Activated CD4-positive, alpha-beta T cell treated with anti-CD3 and anti-CD28 coated beads, Interleukin-2, amount 50 U/mL, for 24 hours (primary cell): ENCODE results near the gene NPIPA8.
"Not testable (repeated sequence)": the region's sequence is repeated elsewhere in the genome, so short reads cannot be mapped to it uniquely, and the experiment has no call there.

Source experiments
- DNase-seq, 2 donors: peaks; one replicate each; pipeline ENCODE4 v3.0.0-alpha.2; 2020; ENCODE audit warnings: low read depth in 1 of 2, low spot score in 1 of 2

The NPIPA8 gene

DNA sequence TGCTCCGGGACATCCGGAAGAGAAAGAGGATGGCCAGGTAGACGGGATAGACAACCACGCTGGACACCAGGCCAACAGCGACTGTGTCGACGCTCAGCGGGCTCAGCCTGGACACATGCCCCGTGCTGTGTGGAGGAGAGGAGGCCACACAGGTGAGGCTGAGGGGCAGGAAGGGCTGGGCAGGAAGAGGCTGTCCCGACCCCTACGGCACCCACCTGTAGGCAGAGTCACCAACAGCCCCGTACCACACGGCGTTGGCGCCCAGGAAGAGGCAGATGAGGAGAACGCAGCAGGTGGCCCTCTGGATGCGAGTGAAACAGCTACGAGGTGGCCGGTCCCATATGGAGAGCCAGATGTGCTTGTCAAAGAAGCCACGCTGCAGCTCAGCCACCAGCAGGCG lies at the start of gene NPIPA8:
Gene NPIPA8 (minus strand): TSS at position 101 of the 400 bp plus-strand sequence. CDS start 4,074 bp downstream, outside the sequence.
- not testable (repeated sequence) for DNase-seq

GRCh38 chr16:18385285-18385684 lies 48.7 kb upstream of the NPIPA8 start:
- DNase-seq, result not testable (repeated sequence)

GRCh38 chr16:18384869-18385268 lies 48.3 kb upstream of the NPIPA8 start:
- not testable (repeated sequence) for DNase-seq

- DNase-seq, result not testable (repeated sequence)
These were observed 47.6 kb upstream of the NPIPA8 start for GRCh38 chr16:18384098-18384636.

DNA sequence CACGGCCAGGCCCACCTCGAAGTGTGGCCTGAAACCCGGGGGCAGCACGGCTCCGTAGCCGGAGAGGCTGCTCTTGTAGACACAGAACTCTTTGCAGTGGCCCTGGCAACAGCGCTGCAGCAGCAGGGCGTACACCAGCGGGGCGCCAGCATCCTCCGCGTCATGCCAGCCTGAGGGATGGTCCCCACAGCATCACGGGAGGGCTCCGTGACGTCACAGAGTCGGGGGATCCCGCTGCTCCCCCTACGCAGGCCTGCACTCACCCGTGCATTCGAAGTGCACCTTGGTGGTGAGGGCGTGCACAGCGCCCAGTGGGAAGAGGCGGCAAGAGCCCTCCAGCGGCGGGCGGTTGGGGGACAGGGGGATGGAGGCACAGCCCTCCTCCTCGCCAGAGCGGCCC lies 46.2 kb upstream of the NPIPA8 start:
- DNase-seq, result not testable (repeated sequence)

GRCh38 chr16:18347742-18348141 lies 11.2 kb upstream of the NPIPA8 start:
- not testable (repeated sequence) for DNase-seq

DNA sequence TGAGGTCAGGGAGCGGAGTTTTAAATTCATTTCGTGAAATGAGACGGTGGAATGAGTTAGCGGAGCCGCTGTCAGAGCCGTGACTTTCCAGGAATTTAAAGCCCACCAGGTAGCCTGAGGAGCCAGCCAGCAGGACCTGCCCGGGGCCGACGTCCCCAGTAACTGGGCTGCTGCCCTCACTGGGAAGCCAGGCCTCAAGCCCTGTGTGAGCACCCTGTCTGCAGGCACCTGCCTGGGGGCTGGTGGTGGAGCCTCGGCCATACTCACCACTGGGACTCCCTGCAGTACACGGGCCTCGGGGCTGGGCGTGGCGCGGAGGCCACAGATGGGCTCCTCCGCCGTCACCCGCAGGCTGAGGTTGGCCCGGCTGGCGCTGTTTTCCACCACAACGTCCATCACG lies 10.5 kb upstream of the NPIPA8 start:
- not testable (repeated sequence) for DNase-seq

GRCh38 chr16:18344634-18345033 lies 8.1 kb upstream of the NPIPA8 start:
- not testable (repeated sequence) for DNase-seq

GRCh38 chr16:18341986-18342385 lies 5.5 kb upstream of the NPIPA8 start:
- DNase-seq, result not testable (repeated sequence)

- DNase-seq, result not testable (repeated sequence)
These were observed 5.0 kb upstream of the NPIPA8 start for GRCh38 chr16:18341417-18341960.

- not testable (repeated sequence) for DNase-seq
These were observed 2.7 kb upstream of the NPIPA8 start for GRCh38 chr16:18339210-18339609.

DNA sequence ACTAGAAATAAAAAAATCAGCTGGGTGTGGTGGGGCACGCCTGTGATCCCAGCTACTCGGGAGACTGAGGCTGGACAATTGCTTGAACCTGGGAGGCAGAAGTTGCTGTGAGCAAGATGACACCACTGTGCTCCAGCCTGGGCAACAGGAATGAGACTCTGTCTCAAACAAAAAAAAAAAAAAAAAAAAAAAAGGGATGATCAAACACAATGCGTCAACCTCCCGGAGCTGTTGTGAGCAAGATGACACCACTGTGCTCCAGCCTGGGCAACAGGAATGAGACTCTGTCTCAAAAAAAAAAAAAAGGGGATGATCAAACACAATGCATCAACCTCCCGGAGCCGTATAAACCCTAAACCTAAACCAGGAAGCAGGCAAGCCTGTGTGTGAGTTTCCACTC lies 24.7 kb downstream of the NPIPA8 start:
- not testable (repeated sequence) for DNase-seq

DNA sequence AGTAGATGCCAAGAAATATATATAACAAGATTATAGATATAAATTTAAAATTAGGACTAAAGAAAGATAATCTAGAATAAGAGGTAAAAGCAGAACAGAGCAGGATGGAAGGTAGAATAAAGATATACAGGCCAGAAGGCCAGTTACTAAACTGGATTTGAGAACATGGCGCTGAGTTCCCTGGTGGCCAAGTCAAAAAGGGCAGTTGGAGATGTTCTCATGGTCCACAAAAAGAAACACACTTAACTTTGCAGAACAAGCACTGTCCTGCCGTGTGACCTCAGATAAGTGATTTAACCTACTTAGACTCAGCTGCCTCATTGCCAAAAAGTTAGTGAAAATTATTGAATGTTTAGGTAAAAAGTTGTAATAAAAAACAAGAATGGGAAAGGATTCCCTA lies 27.4 kb downstream of the NPIPA8 start:
- not testable (repeated sequence) for DNase-seq

GRCh38 chr16:18307241-18307640 lies 29.3 kb downstream of the NPIPA8 start:
- DNase-seq, result not testable (repeated sequence)

GRCh38 chr16:18306066-18306465 lies 30.5 kb downstream of the NPIPA8 start:
- not testable (repeated sequence) for DNase-seq

DNA sequence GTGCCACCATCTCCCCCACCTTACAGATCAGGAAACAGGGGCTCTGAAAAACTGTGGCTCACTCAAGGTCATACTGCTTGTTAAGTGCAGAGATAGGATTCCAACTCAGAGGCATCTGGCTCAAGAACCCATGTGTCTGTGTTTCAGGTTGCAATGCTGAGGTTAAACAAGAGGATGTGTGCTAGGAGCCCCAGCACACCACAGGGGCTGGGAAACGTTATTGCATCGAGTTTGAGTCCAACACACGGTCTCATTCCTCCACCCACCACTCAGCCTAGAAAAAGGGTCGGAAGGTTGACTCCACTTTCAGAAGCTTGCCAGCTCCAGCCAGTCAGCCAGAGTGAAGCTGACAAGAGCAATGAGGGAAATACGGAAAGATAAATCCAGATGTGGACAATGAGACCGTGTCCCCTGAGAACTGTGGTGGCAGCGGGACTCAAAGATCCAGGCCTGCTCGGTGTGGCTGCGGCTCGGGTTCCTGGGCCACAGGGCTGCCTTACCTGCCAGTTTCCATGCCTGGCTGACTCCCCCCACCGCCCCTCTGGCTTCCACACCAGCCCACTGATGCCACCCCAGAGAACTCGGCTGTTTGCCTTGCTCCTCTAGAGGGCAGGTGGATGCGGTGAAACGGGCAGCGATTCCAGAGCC lies 33.4 kb downstream of the NPIPA8 start:
- not testable (repeated sequence) for DNase-seq

GRCh38 chr16:18297714-18298113 lies 38.8 kb downstream of the NPIPA8 start:
- DNase-seq, result not testable (repeated sequence)

GRCh38 chr16:18296931-18297330 lies 39.6 kb downstream of the NPIPA8 start:
- not testable (repeated sequence) for DNase-seq

DNA sequence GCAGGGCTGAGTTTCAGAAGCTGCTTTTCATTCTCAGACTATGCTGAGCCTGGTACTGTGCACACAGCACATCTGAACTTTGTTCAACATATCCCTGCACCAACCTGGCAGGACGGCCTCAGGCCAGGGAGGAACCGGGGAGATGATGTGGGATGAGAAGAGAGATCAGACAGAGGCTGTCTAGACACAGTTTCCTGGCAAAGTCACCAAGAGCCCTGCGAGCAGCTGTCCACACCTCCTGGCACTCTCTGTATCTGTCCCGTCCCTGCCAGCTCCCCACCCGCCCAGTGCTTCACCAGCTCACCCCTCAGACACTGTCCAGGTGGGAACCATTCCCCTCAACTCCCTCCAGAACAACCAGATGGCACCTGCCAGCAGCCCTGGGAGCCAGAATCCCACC lies 42.2 kb downstream of the NPIPA8 start:
- not testable (repeated sequence) for DNase-seq

DNA sequence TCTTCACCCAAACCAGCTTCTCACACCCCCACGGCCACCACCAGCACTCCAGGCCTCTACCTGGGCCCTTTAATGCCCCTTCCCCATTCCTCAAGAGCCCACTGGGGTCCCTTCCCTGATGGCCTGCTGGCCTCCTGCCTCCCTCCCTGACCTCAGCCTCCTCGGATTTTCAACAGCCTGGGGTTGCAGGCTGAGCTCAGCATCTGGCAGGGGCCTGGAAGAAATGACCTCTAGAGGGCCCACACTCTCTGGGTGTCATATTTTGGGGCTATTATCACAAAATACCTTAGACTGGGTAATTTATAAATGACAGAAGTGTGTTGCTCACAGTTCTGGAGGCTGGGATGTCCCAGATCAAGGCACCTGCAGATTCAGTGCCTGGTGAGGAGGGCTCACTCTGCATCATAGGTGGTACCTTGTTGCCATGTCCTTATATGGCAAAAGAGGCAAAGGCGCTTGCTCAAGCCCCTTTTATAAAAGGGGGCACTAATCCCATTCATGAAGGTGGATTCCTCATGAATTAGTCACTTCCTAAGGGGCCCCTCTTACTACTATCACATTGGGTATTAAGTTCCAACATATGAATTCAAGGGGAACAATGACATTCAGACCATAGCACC lies 43.1 kb downstream of the NPIPA8 start:
- DNase-seq, result not testable (repeated sequence)

- DNase-seq, result not testable (repeated sequence)
These were observed 45.6 kb downstream of the NPIPA8 start for GRCh38 chr16:18290959-18291358.

DNA sequence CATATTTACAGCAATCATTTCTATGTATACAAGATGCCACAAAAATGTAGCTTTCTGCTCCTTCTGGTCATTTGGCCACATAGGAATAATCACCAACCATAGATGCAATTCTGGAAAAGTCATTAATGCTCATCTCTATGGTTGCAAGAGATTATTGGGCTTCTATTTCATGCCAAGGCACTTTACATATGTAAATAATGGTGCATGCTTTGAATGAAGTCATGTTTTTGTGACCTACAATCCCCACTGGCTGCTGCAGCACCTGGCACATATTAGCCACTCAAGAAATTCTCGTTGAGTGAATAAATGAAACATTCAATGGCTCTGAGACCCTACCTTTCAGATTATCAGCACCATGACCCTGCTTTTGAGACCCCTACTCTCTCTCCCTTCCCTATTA lies 50.2 kb downstream of the NPIPA8 start:
- DNase-seq, result not testable (repeated sequence)
